HEK293T (cell line): ENCODE data around the gene MAN1C1.

Experiments
- CTCF ChIA-PET: fragments of 350-600 bp; formaldehyde crosslinking; extraction: SDS; loops from one replicate; lab custom pipeline; 2021; ENCODE audit warnings: antibody characterized with exemption, inconsistent platforms; lab: Yijun Ruan, JAX
- POLR2A ChIA-PET: fragments of 350-600 bp; formaldehyde crosslinking; extraction: SDS; loops from one replicate; lab custom pipeline; 2020; ENCODE audit warnings: antibody characterized with exemption, inconsistent platforms; lab: Yijun Ruan, JAX
- DNase-seq: peaks from one replicate; pipeline ENCODE4 v3.0.0; 2012; ENCODE audit warnings: mixed read lengths; ENCODE audit errors: extremely low spot score
- ARNT ChIP-seq: fragments of 450-650 bp; IDR thresholded peaks from 2 replicates; pipeline ENCODE4 v1.6.1; 2017; ENCODE audit warnings: mild to moderate bottlenecking
- BHLHE40 ChIP-seq: fragments of 450-650 bp; IDR thresholded peaks from 2 replicates; pipeline ENCODE4 v1.6.1; 2016; ENCODE audit warnings: mild to moderate bottlenecking, moderate library complexity, borderline replicate concordance
- CTBP1 ChIP-seq: fragments of 450-650 bp; IDR thresholded peaks from 2 replicates; pipeline ENCODE4 v1.6.1; 2016; ENCODE audit warnings: borderline replicate concordance
- ELF4 ChIP-seq: fragments of 450-650 bp; IDR thresholded peaks from 2 replicates; pipeline ENCODE4 v1.6.1; 2017; ENCODE audit warnings: antibody characterized with exemption
- FOXA1 ChIP-seq: fragments of 450-650 bp; IDR thresholded peaks from 2 replicates; pipeline ENCODE4 v1.6.1; 2016; ENCODE audit warnings: mild to moderate bottlenecking
- FOXK2 ChIP-seq: fragments of 450-650 bp; IDR thresholded peaks from 2 replicates; pipeline ENCODE4 v1.6.1; 2016; ENCODE audit warnings: mild to moderate bottlenecking
- FOXM1 ChIP-seq: fragments of 450-650 bp; IDR thresholded peaks from 2 replicates; pipeline ENCODE4 v1.6.1; 2017; ENCODE audit warnings: mild to moderate bottlenecking, borderline replicate concordance
- HDGF ChIP-seq: fragments of 450-650 bp; IDR thresholded peaks from 2 replicates; pipeline ENCODE4 v1.6.1; 2017; ENCODE audit warnings: antibody characterized with exemption, borderline replicate concordance
- L3MBTL2 ChIP-seq: fragments of 450-650 bp; conservative IDR thresholded peaks from 2 replicates; pipeline ENCODE4 v1.6.1; 2016; ENCODE audit warnings: mild to moderate bottlenecking
- LEF1 ChIP-seq: fragments of 450-650 bp; IDR thresholded peaks from 2 replicates; pipeline ENCODE4 v1.6.1; 2017; ENCODE audit warnings: mild to moderate bottlenecking, borderline replicate concordance
- NFRKB ChIP-seq: fragments of 450-650 bp; IDR thresholded peaks from 2 replicates; pipeline ENCODE4 v1.6.1; 2016; ENCODE audit warnings: mild to moderate bottlenecking, moderate library complexity
- SP1 ChIP-seq: fragments of 450-650 bp; IDR thresholded peaks from 2 replicates; pipeline ENCODE4 v1.6.1; 2017
- SUZ12 ChIP-seq: fragments of 450-650 bp; IDR thresholded peaks from 2 replicates; pipeline ENCODE4 v1.6.1; 2016; ENCODE audit warnings: mild to moderate bottlenecking
- TARDBP ChIP-seq: fragments of 450-650 bp; IDR thresholded peaks from 2 replicates; pipeline ENCODE4 v1.6.1; 2016
- ZNF384 ChIP-seq: fragments of 450-650 bp; IDR thresholded peaks from 2 replicates; pipeline ENCODE4 v1.6.1; 2016
- TF ChIP-seq, protein P1 (sequence below): fragments of 450-650 bp; IDR thresholded peaks from 2 replicates; pipeline ENCODE4 v1.6.1; 2016

MAN1C1 gene

DNA sequence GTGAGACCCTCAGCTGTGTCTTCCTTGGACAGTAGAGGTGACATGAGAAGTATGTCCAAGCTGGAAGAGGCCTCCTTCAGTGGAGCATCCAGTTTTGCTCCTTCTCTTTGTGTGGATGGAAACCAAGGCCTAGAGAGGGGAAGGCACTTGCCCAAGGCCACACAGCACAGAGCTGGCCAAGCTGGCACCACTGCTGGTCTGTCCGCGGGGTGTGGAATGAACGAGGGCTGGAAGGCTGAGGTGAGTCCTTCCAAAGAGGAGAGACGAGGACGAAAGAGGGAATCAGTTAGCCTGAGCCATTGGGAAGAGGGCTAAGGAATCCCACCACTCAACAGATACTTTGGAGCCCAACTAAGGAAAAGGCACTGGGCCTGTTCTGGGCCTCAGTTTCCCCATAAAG is 155.6 kb downstream of the MAN1C1 start:
- TF ChIP-seq FOXK2 (no peak), SUZ12 (no peak), BHLHE40 (no peak), L3MBTL2 (no peak)
- ChIA-PET CTCF (interaction anchor here (0.8 kb wide), 1 partner anchor 23 kb away, joined by 3 read pairs; no protein-coding TSS in a partner anchor), POLR2A (interaction anchor here (0.9 kb wide), 1 partner anchor 20 kb away, joined by 3 read pairs; no protein-coding TSS in a partner anchor)
- DNase-seq, result no peak

DNA sequence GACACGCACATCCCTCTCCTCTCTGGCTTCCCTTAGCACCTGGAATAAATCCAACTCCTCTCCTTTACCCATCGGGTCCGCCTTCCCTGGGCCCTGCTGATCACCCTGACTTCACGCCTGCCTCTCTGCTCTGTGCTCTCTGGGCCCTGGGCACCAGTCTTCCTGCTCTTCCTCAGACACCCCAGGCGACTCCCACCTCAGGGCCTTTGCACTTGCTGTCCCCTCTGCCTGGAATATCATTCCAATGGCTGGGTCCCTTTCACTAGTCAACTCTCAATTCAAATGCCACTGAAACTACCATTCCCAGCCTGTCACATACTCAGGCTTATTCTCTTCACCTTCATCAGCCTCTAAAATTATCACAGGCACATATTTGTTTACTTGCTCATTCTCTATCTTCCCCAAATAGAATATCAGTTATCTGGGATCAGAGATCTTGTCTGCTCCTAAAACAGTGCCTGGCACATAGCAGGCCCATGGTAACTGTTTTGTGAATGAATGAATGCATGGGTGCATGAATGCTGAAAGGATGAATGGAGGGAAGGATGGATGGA is 156.2 kb downstream of the MAN1C1 start:
- ChIA-PET POLR2A (no interaction called here), CTCF (no interaction called here)
- TF ChIP-seq ARNT (no peak), L3MBTL2 (no peak), ZNF384 (no peak), FOXK2 (no peak), HDGF (no peak), FOXM1 (no peak), FOXA1 (no peak), SP1 (no peak), CTBP1 (no peak)
- TF ChIP-seq, protein P1, sequence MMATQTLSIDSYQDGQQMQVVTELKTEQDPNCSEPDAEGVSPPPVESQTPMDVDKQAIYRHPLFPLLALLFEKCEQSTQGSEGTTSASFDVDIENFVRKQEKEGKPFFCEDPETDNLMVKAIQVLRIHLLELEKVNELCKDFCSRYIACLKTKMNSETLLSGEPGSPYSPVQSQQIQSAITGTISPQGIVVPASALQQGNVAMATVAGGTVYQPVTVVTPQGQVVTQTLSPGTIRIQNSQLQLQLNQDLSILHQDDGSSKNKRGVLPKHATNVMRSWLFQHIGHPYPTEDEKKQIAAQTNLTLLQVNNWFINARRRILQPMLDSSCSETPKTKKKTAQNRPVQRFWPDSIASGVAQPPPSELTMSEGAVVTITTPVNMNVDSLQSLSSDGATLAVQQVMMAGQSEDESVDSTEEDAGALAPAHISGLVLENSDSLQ, result no peak
- DNase-seq, result no peak

- TF ChIP-seq LEF1, result no peak
- ChIA-PET CTCF (interaction anchor here (0.8 kb wide), 1 partner anchor 165 kb away, joined by 3 read pairs; no protein-coding TSS in a partner anchor), POLR2A (no interaction called here)
- no peak for DNase-seq
Measured at GRCh38 chr1:25773441-25774125, 157.0 kb downstream of the MAN1C1 start.

DNA sequence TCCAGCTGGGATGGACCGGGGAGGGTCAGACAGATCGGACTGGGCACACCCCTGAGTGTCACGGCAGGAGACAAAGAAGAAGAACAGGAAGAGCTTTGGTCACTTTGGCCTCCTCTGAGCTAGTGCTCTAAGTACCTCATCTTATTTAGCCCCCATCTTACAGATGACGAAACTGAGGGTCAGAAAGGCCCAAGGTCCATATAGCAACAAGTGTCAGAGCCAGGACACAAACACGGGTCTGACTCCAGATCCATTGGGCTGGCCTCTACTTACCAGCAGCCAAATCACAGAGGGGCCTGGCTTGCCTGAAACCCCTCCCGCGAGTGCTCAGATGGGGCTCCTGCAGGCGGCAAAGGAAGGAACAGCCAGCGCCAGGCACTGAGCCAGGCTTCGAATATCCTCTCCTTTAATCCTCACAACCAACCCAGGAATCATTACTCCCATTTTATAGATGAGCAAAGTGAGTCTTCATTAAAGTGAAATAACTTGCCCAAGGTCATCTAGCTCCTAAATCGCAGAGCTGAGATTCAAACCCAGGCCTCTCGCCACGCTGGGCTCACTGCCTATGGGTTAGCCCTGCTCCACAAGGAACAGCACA is 157.7 kb downstream of the MAN1C1 start:
- POLR2A ChIA-PET, result no interaction called here
- no peak for DNase-seq
- TF ChIP-seq ARNT, result no peak
- TF ChIP-seq NFRKB, result no peak
- no peak for TF ChIP-seq SP1
- TF ChIP-seq HDGF, result no peak
- CTCF ChIA-PET, result interaction anchor here (0.8 kb wide), 1 partner anchor 166 kb away, joined by 3 read pairs; no protein-coding TSS in a partner anchor

DNA sequence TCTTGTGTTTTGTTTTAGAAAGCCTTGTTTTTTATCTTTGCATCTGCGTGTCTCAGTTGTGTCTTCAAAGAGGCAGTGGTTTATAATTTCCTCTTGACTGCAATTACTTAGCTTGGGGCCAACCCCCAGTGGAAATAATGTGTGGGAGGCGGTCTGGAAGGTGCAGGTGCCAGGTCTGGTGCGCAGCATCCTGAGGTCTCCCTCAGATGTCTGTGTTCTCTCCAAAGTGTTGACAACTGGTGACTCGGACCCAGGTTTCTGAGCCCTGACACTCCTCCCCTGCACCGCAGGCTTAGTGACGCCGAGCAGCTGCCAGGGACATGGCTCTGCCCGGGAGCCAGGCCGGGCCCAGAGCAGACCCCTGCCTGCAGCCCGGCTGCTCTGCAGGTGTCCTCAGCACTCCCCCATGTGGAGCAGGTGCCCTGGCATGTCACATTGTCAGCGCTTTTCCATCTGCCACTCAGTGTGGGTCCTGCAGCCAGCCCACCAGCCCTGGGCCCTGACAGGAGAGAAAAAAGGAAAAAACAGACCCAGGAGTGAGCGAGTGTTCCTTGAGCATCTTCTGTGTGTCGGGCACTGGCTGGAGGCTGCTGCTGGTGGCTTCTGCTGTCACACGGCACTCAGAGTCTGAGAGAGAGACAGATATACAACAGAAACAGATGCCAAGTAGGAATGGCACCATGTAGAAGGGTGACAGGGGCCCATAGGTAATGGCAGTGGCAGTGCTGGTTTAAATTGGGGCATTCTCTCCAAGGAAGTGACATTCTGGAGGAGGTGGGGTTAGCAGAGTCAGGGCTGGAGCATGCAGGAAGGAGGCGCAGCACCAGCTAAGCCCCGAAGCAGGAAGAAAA is 158.6 kb downstream of the MAN1C1 start:
- CTCF ChIA-PET, result interaction anchor here (0.6 kb wide), 1 partner anchor 186 kb away, joined by 3 read pairs; no protein-coding TSS in a partner anchor
- DNase-seq, result no peak
- POLR2A ChIA-PET, result no interaction called here
- TF ChIP-seq, protein P1, result no peak
- TF ChIP-seq SP1, result no peak
- TF ChIP-seq ELF4, result no peak
- TF ChIP-seq FOXK2, result no peak
- TF ChIP-seq HDGF, result no peak
- TF ChIP-seq BHLHE40, result no peak
- no peak for TF ChIP-seq TARDBP
- no peak for TF ChIP-seq L3MBTL2
- no peak for TF ChIP-seq CTBP1
- TF ChIP-seq LEF1, result no peak
- no peak for TF ChIP-seq FOXM1

- CTCF ChIA-PET, result no interaction called here
Measured at GRCh38 chr1:25779388-25779787, 162.8 kb downstream of the MAN1C1 start.

More at GRCh38 chr1:25779388-25779787, 162.8 kb downstream of the MAN1C1 start:
- POLR2A ChIA-PET, result interaction anchor here (2.6 kb wide), 1 partner anchor 10 kb away, joined by 5 read pairs; no protein-coding TSS in a partner anchor
- no peak for DNase-seq
- no peak for TF ChIP-seq TARDBP
- TF ChIP-seq BHLHE40, result no peak
- no peak for TF ChIP-seq FOXM1
- no peak for TF ChIP-seq FOXK2
- TF ChIP-seq ARNT, result no peak
- TF ChIP-seq L3MBTL2, result no peak
- TF ChIP-seq NFRKB, result no peak
- no peak for TF ChIP-seq FOXA1
- no peak for TF ChIP-seq ELF4
- TF ChIP-seq, protein P1, result no peak
- TF ChIP-seq CTBP1, result no peak
- TF ChIP-seq SP1, result no peak
- no peak for TF ChIP-seq LEF1
- no peak for TF ChIP-seq ZNF384
- TF ChIP-seq SUZ12, result no peak
